ENCODE measurements around the gene CAB39. TPM values are rescaled to one million over a fixed set of nuclear protein-coding genes. Genes with fewer than 3 reads are reported as not detected.

CAB39 gene
- total RNA-seq, 1 donor from 2014 or later, result 66.6 TPM

GRCh38 chr2:230719340-230719739 lies 6.7 kb downstream of the CAB39 start:
- no peak overlapping the region for H2AFZ ChIP-seq (ENCODE audit: low read depth, low read length)
- no peak overlapping the region for H3K4me2 ChIP-seq (ENCODE audit: low read length)
- Mint-ChIP-seq H3K9me3 (ENCODE audit: unreplicated experiment) (no peaks in the 10 kb centered on the region), H3K4me1 (ENCODE audit: low read depth, unreplicated experiment) (peaks cover 48% of the 10 kb centered on the region), H3K36me3 (ENCODE audit: low read depth, unreplicated experiment) (peaks cover 2% of the 10 kb centered on the region), H3K4me3 (ENCODE audit: unreplicated experiment) (no peak overlapping the region), H3K27me3 (ENCODE audit: low read depth, unreplicated experiment) (no peaks in the 10 kb centered on the region), H3K27ac (ENCODE audit: unreplicated experiment) (peak overlapping the region; percentile 21)
- peaks cover 5% of the 10 kb centered on the region for H3K36me3 ChIP-seq (ENCODE audit: insufficient read depth, low read length)
- peaks cover 29% of the 10 kb centered on the region for H3K4me1 ChIP-seq (ENCODE audit: insufficient read depth, low read length)
- H3K9ac ChIP-seq (ENCODE audit: low read length), result no peak overlapping the region
- H3K27me3 ChIP-seq (ENCODE audit: insufficient read depth, low read length), result no peaks in the 10 kb centered on the region
- H3K4me3 ChIP-seq (ENCODE audit: insufficient read depth, low read depth, low read length), result no peak overlapping the region
- no peak overlapping the region for H3K27ac ChIP-seq (ENCODE audit: low read depth, low read length)
- FAIRE-seq, result no peak
- peaks cover 100% of the 10 kb centered on the region for H3K79me2 ChIP-seq (ENCODE audit: insufficient read depth, low read length)
- DNase-seq (ENCODE audit: low read depth), result no peak
- no peaks in the 10 kb centered on the region for H3K9me3 ChIP-seq (ENCODE audit: insufficient read depth, low read depth, low read length)
- TF ChIP-seq CTCF (IDR thresholded peaks at IDR 0.05; ENCODE audit: insufficient read depth, low read depth, low read length) (no peak), EZH2 (IDR thresholded peaks at IDR 0.05; ENCODE audit: insufficient read depth, low read length) (no peak)
- peaks cover 91% of the 10 kb centered on the region for H4K20me1 ChIP-seq (ENCODE audit: insufficient read depth, low read length)

GRCh38 chr2:230721712-230722111 lies 9.1 kb downstream of the CAB39 start:
- no peaks in the 10 kb centered on the region for H3K9me3 ChIP-seq (ENCODE audit: insufficient read depth, low read depth, low read length)
- Mint-ChIP-seq H3K27ac (ENCODE audit: unreplicated experiment) (no peak overlapping the region), H3K4me1 (ENCODE audit: low read depth, unreplicated experiment) (peaks cover 38% of the 10 kb centered on the region), H3K27me3 (ENCODE audit: low read depth, unreplicated experiment) (no peaks in the 10 kb centered on the region), H3K9me3 (ENCODE audit: unreplicated experiment) (no peaks in the 10 kb centered on the region), H3K4me3 (ENCODE audit: unreplicated experiment) (no peak overlapping the region), H3K36me3 (ENCODE audit: low read depth, unreplicated experiment) (peaks cover 4% of the 10 kb centered on the region)
- H2AFZ ChIP-seq (ENCODE audit: low read depth, low read length), result no peak overlapping the region
- peaks cover 95% of the 10 kb centered on the region for H3K79me2 ChIP-seq (ENCODE audit: insufficient read depth, low read length)
- H3K9ac ChIP-seq (ENCODE audit: low read length), result no peak overlapping the region
- no peaks in the 10 kb centered on the region for H3K36me3 ChIP-seq (ENCODE audit: insufficient read depth, low read length)
- DNase-seq (ENCODE audit: low read depth), result peak; percentile 37
- TF ChIP-seq EZH2 (IDR thresholded peaks at IDR 0.05; ENCODE audit: insufficient read depth, low read length), result no peak
- no peak for TF ChIP-seq CTCF (IDR thresholded peaks at IDR 0.05; ENCODE audit: insufficient read depth, low read depth, low read length)
- H3K27ac ChIP-seq (ENCODE audit: low read depth, low read length), result no peak overlapping the region
- FAIRE-seq, result no peak
- H4K20me1 ChIP-seq (ENCODE audit: insufficient read depth, low read length), result peaks cover 81% of the 10 kb centered on the region
- no peak overlapping the region for H3K4me2 ChIP-seq (ENCODE audit: low read length)
- no peak overlapping the region for H3K4me3 ChIP-seq (ENCODE audit: insufficient read depth, low read depth, low read length)
- H3K27me3 ChIP-seq (ENCODE audit: insufficient read depth, low read length), result no peaks in the 10 kb centered on the region
- peaks cover 19% of the 10 kb centered on the region for H3K4me1 ChIP-seq (ENCODE audit: insufficient read depth, low read length)

- Histone ChIP-seq H4K20me1 (ENCODE audit: insufficient read depth, low read length) (peaks cover 79% of the 10 kb centered on the region), H3K9me3 (ENCODE audit: insufficient read depth, low read depth, low read length) (no peaks in the 10 kb centered on the region), H3K27ac (ENCODE audit: low read depth, low read length) (no peak overlapping the region), H2AFZ (ENCODE audit: low read depth, low read length) (no peak overlapping the region), H3K9ac (ENCODE audit: low read length) (no peak overlapping the region), H3K4me1 (ENCODE audit: insufficient read depth, low read length) (peaks cover 18% of the 10 kb centered on the region), H3K27me3 (ENCODE audit: insufficient read depth, low read length) (no peaks in the 10 kb centered on the region), H3K36me3 (ENCODE audit: insufficient read depth, low read length) (no peaks in the 10 kb centered on the region), H3K79me2 (ENCODE audit: insufficient read depth, low read length) (peaks cover 95% of the 10 kb centered on the region), H3K4me2 (ENCODE audit: low read length) (no peak overlapping the region), H3K4me3 (ENCODE audit: insufficient read depth, low read depth, low read length) (no peak overlapping the region)
- Mint-ChIP-seq H3K4me3 (ENCODE audit: unreplicated experiment) (no peak overlapping the region), H3K36me3 (ENCODE audit: low read depth, unreplicated experiment) (peaks cover 4% of the 10 kb centered on the region), H3K27ac (ENCODE audit: unreplicated experiment) (no peak overlapping the region), H3K9me3 (ENCODE audit: unreplicated experiment) (no peaks in the 10 kb centered on the region), H3K27me3 (ENCODE audit: low read depth, unreplicated experiment) (no peaks in the 10 kb centered on the region), H3K4me1 (ENCODE audit: low read depth, unreplicated experiment) (peaks cover 34% of the 10 kb centered on the region)
- no peak for FAIRE-seq
- TF ChIP-seq EZH2 (IDR thresholded peaks at IDR 0.05; ENCODE audit: insufficient read depth, low read length), result no peak
- no peak for TF ChIP-seq CTCF (IDR thresholded peaks at IDR 0.05; ENCODE audit: insufficient read depth, low read depth, low read length)
- DNase-seq (ENCODE audit: low read depth), result no peak
These were observed 9.7 kb downstream of the CAB39 start for GRCh38 chr2:230722207-230722885.
